ENCODE results near the gene CACNA1G.

CACNA1G gene

DNA sequence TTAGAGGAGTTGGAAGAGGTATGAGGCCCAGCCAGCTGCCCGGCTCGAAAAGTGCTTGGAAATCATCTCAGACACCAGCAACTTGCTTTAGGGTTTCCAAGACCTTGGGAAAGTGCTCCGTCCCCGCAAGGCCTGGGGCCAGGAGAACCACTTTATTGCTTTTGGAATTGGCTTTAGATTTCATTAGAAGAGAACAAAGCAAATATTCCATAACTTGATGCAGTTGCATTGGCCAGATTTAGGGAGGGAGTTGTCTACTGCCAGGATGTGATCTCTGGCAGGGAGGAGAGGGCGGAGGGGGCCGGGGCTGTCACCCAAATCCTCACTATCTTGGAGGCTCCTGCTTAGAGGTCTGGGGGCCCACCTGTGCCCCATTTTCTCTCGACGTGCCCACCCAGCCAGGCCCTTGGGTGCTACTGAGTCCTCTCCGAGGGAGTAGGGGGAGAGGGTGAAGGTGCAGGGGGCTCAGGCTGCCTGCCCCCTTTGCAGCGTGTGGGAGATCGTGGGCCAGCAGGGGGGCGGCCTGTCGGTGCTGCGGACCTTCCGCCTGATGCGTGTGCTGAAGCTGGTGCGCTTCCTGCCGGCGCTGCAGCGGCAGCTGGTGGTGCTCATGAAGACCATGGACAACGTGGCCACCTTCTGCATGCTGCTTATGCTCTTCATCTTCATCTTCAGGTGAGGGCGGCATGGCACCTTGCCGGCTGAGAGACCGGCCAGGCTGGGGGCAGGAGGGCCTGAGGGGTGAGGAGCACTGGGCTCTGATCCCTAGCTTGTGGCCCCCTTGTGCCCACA lies 30.6 kb downstream of the CACNA1G start:
- no peak for DNase-seq

DNA sequence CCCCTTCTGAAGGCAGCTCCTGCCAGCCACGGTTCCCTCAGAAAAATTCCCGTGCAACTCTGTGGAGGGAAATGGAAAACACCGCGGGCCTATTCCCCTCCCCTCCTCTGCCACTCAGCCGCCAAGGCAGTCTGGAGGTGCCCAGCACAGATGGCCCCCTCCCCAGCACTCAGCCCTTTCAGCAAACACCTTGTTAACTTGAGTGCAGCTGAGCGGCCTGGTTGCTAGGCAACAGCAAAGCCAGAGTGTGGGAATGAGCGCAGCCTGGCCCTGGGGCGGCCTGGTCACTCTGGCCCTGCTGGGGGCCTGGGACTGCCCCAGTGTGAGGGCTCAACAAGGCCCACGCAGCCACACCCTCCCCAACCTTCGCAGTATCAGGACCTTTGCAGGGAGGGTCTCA lies 32.8 kb downstream of the CACNA1G start:
- DNase-seq, result no peak

DNA sequence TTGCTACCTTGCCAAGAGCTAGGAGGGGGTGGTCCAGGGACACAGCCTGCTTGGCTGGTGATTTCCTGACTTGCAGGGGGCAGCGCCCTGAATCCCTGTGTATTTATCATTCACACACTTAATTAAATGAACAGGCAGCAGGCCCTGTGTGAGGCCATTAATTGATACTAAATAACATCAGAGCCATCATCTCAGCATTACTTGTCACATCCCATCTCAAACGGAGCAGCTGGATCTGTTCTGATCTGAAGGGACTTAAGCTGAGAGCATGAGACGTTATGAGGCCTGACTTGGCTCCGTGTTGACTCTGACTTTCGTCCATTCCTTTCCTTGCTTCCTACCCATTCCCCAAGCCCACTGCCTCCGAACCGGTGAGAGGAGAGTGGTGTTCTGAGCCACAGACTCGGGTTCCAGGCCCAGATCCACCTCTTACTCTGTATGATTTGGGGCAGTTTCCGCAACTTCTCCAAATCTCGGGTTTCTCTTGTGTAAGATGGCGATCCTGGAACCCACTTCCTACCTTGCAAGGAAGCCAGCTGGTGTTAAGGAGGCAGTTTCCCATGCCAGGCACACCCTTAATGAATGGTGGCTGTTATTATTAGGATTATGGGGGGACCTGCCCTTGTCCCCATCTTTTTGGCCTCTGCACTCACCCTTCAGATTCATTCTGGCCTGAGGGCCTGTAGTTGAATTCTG lies 33.8 kb downstream of the CACNA1G start:
- DNase-seq, result no peak

- no peak for DNase-seq
Observed at GRCh38 chr17:50594892-50595291, 34.4 kb downstream of the CACNA1G start.

GRCh38 chr17:50596191-50597037 lies 35.9 kb downstream of the CACNA1G start:
- no peak for DNase-seq

GRCh38 chr17:50598487-50598886 lies 38.0 kb downstream of the CACNA1G start:
- no peak for DNase-seq

DNA sequence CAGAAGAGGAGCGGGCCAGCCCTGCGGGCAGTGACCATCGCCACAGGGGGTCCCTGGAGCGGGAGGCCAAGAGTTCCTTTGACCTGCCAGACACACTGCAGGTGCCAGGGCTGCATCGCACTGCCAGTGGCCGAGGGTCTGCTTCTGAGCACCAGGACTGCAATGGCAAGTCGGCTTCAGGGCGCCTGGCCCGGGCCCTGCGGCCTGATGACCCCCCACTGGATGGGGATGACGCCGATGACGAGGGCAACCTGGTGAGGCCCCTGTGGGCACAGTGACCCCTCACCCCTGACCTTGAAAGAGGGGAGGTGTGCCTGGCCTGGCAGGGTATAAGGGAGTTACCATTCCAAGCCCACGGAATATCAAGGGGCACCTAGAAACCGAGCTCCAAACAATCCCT lies 39.1 kb downstream of the CACNA1G start:
- DNase-seq, result no peak

DNA sequence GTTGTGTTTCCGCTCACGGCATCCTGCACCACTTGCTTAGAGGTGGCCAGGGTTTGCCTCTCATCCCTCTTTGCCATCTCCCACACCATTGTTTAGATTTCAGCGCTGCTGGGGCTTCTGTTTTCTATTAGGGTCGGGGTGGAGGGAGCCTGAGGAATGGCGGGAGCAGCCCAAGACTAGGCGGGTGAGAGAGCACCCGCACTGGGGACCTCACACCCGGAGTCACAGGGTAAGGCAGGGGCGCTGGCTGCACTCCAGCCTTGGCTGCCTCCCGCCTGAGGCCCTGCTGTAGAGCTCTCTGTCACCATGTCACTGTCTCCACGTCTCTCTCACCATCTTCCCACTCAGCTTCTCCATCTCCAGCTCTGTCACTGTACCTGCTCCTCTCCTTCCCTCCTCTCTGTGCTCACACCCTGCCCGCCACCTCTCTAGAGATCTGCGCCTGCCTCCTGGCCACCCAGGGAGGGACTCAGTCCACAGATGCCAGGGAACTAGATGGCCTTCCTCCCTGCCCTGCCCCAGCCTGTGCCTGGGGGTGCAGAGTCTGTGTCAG lies 41.4 kb downstream of the CACNA1G start:
- no peak for DNase-seq

- no peak for DNase-seq
Observed at GRCh38 chr17:50602836-50603235, 42.3 kb downstream of the CACNA1G start.

GRCh38 chr17:50603340-50603739 lies 42.8 kb downstream of the CACNA1G start:
- DNase-seq, result no peak

DNA sequence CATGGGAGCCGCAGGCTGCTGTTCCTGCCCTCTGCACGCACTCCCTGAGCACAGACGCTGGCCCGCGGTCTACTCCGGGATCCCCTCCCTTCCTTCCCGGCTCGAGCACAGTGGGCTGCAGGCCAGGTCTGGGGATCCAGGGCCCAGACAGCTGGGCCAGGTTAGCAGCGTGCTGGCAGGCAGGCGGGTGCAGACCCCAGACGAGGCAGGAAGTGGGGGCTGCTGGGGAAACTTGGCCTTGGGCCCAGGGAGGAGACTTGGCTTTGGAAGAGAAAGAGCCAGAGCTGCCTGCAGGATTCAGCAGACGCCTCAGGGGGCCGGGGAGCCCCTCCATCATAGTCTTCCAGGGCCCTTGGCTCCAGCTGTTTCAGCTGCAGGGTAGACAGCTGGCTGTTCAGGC lies 44.0 kb downstream of the CACNA1G start:
- DNase-seq, result no peak

- no peak for DNase-seq
Observed at GRCh38 chr17:50605429-50605828, 44.9 kb downstream of the CACNA1G start.

DNA sequence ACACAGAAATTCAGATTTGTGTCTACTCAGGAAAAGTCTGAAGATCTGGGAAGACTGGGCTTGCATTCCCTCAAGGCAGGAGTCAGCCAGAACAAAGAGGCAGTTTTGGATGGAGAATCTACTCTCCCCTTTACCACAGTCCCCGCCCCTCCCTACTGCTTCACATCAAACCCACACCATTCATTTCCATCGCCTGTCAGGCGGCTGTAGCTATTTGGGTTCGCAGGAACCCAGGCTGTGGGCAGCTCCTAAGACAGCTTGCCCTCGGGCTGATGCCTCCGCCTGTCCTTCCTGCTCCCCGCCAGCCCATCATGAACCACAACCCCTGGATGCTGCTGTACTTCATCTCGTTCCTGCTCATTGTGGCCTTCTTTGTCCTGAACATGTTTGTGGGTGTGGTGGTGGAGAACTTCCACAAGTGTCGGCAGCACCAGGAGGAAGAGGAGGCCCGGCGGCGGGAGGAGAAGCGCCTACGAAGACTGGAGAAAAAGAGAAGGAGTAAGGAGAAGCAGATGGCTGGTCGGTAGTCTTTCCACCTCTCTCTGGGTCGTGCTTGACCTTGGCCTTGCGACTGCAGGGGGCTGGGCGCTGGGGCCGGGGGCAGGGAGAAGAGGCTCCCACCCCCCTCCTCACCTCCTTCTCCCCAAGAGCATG lies 47.1 kb downstream of the CACNA1G start:
- DNase-seq, result no peak

- DNase-seq, result no peak
Observed at GRCh38 chr17:50608700-50609379, 48.3 kb downstream of the CACNA1G start.

DNA sequence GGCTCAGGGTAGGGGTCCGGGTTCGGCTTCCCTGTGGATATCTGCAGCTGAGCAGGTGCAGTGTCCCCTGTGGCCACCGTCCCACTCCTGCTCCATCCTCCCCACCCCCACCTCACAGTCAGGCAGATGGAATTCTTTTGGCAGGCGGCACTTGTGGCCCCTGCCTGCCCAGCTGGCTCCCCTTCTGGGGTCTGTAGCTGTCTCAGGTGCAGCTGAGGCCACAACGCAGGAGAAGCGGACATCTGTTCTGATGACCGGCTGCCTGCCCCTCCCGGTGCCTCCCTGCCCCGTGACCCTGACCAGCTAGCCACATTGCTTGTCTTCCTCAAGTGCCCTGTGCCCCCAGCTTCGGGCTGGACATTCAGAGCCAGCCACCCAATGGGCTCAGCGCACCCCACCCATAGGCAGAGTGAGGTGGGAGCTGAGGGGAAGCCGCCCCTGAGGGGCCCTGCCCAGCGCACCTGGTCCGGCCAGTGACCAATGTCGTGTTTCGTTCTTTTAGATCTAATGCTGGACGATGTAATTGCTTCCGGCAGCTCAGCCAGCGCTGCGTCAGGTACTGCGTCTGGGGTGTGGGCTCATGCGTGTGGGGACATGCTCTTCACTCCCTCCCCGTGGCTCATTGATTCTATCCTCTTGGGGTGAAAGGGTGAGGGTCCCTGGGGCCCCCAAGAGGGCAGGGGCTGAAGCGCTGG lies 49.0 kb downstream of the CACNA1G start:
- DNase-seq, result no peak

DNA sequence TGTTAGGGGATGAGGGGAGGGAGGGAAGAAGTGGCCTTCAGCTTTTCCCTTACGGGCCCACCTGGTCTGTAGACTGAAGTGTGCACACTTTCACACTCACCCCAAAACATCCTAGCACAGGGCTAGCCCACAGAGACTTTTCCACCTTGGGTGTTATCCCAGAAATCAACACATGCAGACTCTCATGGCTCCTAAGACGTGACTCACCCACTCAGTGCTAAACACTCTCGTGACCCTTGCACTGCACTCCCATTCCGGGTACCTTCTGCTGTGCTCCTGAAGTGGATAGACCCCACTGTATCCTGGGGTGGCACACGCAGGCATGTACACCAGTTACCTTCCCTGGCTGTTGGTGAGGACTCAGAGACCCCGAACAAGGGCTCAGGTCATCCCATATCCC lies 51.1 kb downstream of the CACNA1G start:
- DNase-seq, result no peak

DNA sequence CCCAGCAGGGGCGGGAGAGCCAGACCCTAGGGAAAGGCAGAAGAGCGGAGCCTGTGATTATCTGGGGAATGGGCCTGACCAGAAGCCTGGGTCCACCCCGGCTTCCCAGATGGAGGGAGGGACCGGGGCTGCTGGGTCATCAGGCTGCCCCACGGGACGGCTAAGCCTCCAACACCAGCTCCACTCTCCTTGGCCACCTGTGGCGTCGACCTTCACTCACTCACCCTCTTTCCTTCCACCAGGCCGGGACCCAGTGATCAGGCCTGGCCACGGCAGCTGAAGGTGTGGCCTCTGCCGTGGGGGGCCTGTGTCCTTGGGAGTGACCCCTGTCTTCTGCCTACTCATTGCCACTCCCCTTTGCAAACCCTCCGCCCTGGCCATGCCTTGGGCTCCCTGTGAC lies 51.8 kb downstream of the CACNA1G start:
- no peak for DNase-seq

DNA sequence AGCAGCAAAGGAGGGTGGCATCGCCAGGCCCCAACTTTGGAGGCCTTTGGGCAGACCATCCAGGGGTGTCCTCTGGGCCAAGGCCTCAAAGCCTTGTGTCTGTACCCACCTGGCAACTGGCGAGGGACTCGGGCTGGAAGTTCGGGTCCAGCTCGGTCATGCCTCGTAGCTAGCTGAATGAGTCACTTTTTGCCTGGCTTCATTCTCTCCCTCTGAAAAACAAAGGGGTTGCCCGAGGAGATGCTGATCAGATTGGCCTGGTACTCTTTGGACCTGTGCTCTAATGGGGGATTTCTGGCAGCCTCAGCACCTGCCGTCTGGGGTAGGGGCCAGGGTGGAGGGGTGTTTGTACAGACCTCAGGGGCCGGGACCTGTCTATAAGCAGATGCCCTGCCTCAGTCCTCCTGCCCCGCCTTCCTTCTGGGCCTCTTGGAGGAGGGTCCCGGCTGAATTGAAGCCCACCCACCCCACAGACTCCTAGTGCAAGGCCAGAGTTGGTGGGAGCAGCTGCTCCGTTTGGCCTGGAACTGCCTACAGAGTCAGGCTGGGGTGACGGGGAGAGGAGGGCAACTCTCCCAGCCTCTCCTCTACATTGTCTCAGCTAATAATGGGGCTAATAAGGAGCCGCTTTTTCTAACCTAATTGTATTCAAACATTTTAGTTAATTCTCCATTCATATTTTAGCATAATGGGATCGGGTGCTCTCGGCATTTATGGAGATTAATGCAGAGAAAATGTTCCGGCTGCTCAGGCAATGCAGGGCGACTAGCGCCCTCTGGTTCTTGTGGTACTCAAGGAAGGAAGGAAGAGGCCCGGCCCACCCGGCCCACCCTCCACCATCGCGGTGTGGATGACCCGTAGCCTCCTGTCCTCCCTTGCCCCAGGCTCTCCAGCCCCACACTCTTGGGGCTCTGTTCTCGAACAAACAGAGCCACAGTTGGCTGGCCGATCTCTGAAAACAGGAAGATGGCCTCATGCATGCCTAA lies 52.8 kb downstream of the CACNA1G start:
- no peak for DNase-seq

GRCh38 chr17:50614471-50615051 lies 54.0 kb downstream of the CACNA1G start:
- DNase-seq, result no peak

GRCh38 chr17:50615828-50616227 lies 55.3 kb downstream of the CACNA1G start:
- DNase-seq, result peak; percentile 13
